Omental fat pad (tissue), 4 donors: ENCODE measurements around the gene DSTN. TPM values are rescaled to one million over a fixed set of nuclear protein-coding genes. Genes with fewer than 3 reads are reported as not detected.

ENCODE experiments used
- ATAC-seq: fragments of 150-250 bp; one replicate; pipeline ENCODE4 v1.9.1; 2016; ENCODE audit warnings: mild to moderate bottlenecking, moderate library complexity; ENCODE audit not compliant: low FRiP score
- DNase-seq: peaks from one replicate; pipeline ENCODE4 v3.0.0-alpha.2; 2019; ENCODE audit warnings: low spot score
- total RNA-seq, 4 donors: library from RNA; depleted of rRNA; stranded (reverse); fragments of >200 nt; gene quantifications; one replicate each; pipeline ENCODE4 v1.1.0, GENCODE V29; 2016
- TF ChIP-seq, protein P1 (sequence below), 3 donors: fragments of 450-650 bp; IDR thresholded peaks; one replicate each; pipeline ENCODE4 v1.5.1; 2016 to 2017; ENCODE audit warnings: antibody characterized with exemption in 3 of 3, mild to moderate bottlenecking in 3 of 3, moderate library complexity in 2 of 3

DSTN gene
- total RNA-seq, 4 donors from 2014 or later, result 147 to 228 (median 170) TPM

DNA sequence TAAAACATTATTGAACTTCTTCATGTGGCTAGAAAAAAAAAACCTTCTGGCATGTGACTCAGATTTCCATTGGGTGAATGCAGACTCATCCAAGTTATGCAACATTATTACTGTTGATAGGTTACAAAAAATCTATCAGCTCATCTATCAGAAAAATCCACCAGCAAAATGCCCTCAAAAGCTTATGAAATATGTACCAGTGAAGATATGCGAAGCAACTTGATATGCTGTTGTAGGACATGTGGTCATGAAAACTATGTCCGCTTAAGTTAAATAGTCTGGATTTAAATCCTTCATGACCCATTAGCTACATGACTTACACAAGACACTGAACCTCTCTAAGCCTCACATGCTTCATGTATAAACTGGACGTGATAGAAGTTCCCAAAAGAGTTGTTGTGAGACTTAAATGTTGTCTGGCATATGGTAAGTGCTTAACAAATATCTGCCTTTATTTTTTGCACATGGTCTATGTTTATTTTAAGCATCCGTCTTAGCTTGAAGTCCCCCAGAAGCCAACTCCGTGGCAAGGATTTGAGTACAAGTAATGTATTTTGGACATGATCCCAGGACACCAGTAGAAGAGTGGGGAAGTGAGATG, 26.2 kb upstream of the DSTN start:
- peak; percentile 32 for ATAC-seq
- TF ChIP-seq, protein P1, sequence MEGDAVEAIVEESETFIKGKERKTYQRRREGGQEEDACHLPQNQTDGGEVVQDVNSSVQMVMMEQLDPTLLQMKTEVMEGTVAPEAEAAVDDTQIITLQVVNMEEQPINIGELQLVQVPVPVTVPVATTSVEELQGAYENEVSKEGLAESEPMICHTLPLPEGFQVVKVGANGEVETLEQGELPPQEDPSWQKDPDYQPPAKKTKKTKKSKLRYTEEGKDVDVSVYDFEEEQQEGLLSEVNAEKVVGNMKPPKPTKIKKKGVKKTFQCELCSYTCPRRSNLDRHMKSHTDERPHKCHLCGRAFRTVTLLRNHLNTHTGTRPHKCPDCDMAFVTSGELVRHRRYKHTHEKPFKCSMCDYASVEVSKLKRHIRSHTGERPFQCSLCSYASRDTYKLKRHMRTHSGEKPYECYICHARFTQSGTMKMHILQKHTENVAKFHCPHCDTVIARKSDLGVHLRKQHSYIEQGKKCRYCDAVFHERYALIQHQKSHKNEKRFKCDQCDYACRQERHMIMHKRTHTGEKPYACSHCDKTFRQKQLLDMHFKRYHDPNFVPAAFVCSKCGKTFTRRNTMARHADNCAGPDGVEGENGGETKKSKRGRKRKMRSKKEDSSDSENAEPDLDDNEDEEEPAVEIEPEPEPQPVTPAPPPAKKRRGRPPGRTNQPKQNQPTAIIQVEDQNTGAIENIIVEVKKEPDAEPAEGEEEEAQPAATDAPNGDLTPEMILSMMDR (IDR thresholded peaks at IDR 0.05), result no peak

DNA sequence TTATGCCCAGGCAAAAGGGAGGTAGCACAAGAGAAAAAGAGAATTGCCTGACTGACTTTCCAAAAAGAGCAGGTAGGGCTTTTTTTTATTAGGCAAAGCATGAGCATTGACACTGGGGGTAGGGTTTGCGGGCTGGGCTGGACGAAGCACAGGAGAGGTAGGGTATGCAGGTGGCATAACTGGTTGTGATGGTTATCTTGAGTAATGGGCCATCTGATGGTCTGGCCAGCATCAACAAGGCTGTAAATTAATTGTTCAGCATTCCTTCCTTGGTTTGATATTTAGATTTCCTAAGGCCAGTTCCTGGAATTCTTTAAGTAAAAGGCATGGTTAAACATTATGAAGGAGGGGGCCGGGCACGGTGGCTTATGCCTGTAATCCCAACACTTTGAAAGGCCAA, 24.7 kb upstream of the DSTN start:
- ATAC-seq (no peak), DNase-seq (no peak)
- TF ChIP-seq, protein P1 (IDR thresholded peaks at IDR 0.05), result no peak

More for the DNA sequence above, 26.2 kb upstream of the DSTN start:
- no peak for DNase-seq

DNA sequence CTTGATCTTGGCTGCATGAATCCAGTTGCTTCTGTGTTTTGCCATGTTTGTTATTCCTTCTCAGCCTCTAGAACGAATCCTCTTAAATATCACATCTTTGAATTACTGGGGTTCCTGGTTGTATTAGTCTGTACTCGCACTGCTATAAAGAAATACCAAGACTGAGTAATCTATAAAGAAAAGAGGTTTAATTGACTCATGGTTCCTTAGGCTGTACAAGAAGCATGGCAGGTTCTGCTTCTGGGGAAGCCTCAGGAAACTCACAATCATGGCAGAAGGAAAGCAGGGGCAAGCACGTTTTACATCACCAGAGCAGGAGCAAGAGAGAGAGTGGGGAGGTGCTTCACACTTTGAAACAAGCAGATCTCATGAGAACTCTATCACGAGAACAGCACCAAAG, 20.7 kb upstream of the DSTN start:
- no peak for ATAC-seq
- DNase-seq, result no peak
- TF ChIP-seq, protein P1 (IDR thresholded peaks at IDR 0.05), result no peak

DNA sequence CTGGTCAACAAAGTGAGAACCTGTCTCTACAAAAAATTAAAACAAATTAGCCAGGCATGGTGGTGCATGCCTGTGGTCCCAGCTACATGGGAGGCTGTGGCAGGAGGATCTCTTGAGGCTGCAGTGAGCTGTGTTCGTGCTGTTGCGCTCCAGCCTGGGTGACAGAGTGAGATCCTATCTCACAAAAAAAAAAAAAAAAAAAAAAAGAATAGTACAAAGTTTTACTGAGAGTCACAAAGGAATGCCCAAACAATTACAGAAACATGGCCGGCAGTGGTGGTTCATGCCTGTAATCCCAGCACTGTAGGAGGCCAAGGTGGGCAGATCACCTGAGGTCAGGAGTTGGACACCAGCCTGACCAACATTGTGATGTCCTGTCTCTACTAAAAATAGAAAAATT, 14.8 kb upstream of the DSTN start:
- ATAC-seq, result no peak
- no peak for DNase-seq
- TF ChIP-seq, protein P1 (IDR thresholded peaks at IDR 0.05), result no peak

GRCh38 chr20:17556837-17557674, 12.8 kb upstream of the DSTN start:
- TF ChIP-seq, protein P1 (IDR thresholded peaks at IDR 0.05), result no peak
- peak; percentile 82 for ATAC-seq
- DNase-seq, result peak; percentile 49

DNA sequence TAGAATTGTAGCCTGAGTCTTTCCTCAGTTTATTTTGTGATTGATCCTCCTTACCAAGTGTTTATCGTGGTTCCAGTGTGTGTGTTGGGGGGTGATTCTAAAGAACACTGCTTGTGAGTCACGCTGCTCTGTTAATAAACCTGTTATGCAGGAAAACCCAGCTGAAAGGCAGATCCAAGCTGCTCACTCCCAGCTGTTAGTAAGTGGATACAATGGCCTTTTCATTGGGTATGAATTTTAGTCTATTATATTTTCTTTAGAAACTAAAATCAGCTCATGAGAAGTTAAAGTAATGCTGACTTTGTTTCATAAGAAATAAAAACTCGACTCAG, 12.2 kb upstream of the DSTN start:
- DNase-seq (no peak), ATAC-seq (peak; percentile 54)
- TF ChIP-seq, protein P1 (IDR thresholded peaks at IDR 0.05), result no peak
